ENCODE results near the gene SLC35G2. TPM values are rescaled to one million over a fixed set of nuclear protein-coding genes. Genes with fewer than 3 reads are reported as not detected.

SLC35G2 gene
- polyA plus RNA-seq, 1 donor (not counting 4 experiments of a cell fraction or from before 2014, with no cell fraction given): 1.9 TPM

- TF ChIP-seq CTCF (optimal IDR thresholded peaks at IDR 0.05 in 1 of 3, IDR thresholded peaks at IDR 0.05 in 1 of 3, conservative IDR thresholded peaks at IDR 0.05 in 1 of 3; ENCODE audit: extremely low read depth in 1 of 3, insufficient read depth in 2 of 3, low read length in 3 of 3): no peak
- no peaks in the 10 kb centered on the region for H3K9me3 ChIP-seq (ENCODE audit: control insufficient read depth, low read depth, low read length)
- H3K27ac ChIP-seq (ENCODE audit: control insufficient read depth, insufficient read depth, low read length): no peak overlapping the region
- no peak overlapping the region for H3K4me2 ChIP-seq (ENCODE audit: control insufficient read depth, extremely low read depth, insufficient read depth, low read depth, low read length)
- H3K9ac ChIP-seq (ENCODE audit: control insufficient read depth, extremely low read depth, insufficient read depth, low read length): no peak overlapping the region
- no peaks in the 10 kb centered on the region for H3K36me3 ChIP-seq (ENCODE audit: control insufficient read depth in 2 of 2, extremely low read depth in 1 of 2, insufficient read depth in 2 of 2, low read length in 2 of 2)
- H3K4me3 ChIP-seq (ENCODE audit: control insufficient read depth in 2 of 3, extremely low read depth in 1 of 3, insufficient read depth in 2 of 3, low read depth in 1 of 3, low read length in 3 of 3): no peak overlapping the region
- FAIRE-seq (no peak), DNase-seq (ENCODE audit: low read depth, low spot score) (no peak)
- H3K79me2 ChIP-seq (ENCODE audit: control insufficient read depth, insufficient read depth, low read length): peaks cover 87% of the 10 kb centered on the region
- no peaks in the 10 kb centered on the region for H4K20me1 ChIP-seq (ENCODE audit: control insufficient read depth, extremely low read depth, insufficient read depth, low read length)
- no peak overlapping the region for H2AFZ ChIP-seq (ENCODE audit: control insufficient read depth, low read length)
- H3K27me3 ChIP-seq (ENCODE audit: control insufficient read depth, extremely low read depth, insufficient read depth, low read length): no peaks in the 10 kb centered on the region
- H3K4me1 ChIP-seq (ENCODE audit: control insufficient read depth, extremely low read depth, insufficient read depth, low read length): no peaks in the 10 kb centered on the region
- dilution Hi-C loops (cut with MboI; ENCODE audit: extremely low pct_ligation_motif_present, low sequenced_read_pairs): no loop called here
- H3K9me1 ChIP-seq (ENCODE audit: control insufficient read depth, extremely low read depth, insufficient read depth, low read length): no peaks in the 10 kb centered on the region
Measured at GRCh38 chr3:136882571-136882970, 63.6 kb downstream of the SLC35G2 start.

GRCh38 chr3:136883967-136884720 lies 65.2 kb downstream of the SLC35G2 start:
- DNase-seq (ENCODE audit: low read depth, low spot score) (no peak), FAIRE-seq (no peak)
- no peak overlapping the region for H3K9ac ChIP-seq (ENCODE audit: control insufficient read depth, extremely low read depth, insufficient read depth, low read length)
- H3K9me3 ChIP-seq (ENCODE audit: control insufficient read depth, low read depth, low read length): no peaks in the 10 kb centered on the region
- H3K9me1 ChIP-seq (ENCODE audit: control insufficient read depth, extremely low read depth, insufficient read depth, low read length): no peaks in the 10 kb centered on the region
- H3K79me2 ChIP-seq (ENCODE audit: control insufficient read depth, insufficient read depth, low read length): peaks cover 85% of the 10 kb centered on the region
- H4K20me1 ChIP-seq (ENCODE audit: control insufficient read depth, extremely low read depth, insufficient read depth, low read length): no peaks in the 10 kb centered on the region
- no peaks in the 10 kb centered on the region for H3K27me3 ChIP-seq (ENCODE audit: control insufficient read depth, extremely low read depth, insufficient read depth, low read length)
- H3K27ac ChIP-seq (ENCODE audit: control insufficient read depth, insufficient read depth, low read length): no peak overlapping the region
- H2AFZ ChIP-seq (ENCODE audit: control insufficient read depth, low read length): no peak overlapping the region
- TF ChIP-seq CTCF (optimal IDR thresholded peaks at IDR 0.05 in 1 of 3, IDR thresholded peaks at IDR 0.05 in 1 of 3, conservative IDR thresholded peaks at IDR 0.05 in 1 of 3; ENCODE audit: extremely low read depth in 1 of 3, insufficient read depth in 2 of 3, low read length in 3 of 3) (no peak), EZH2 (IDR thresholded peaks at IDR 0.05; ENCODE audit: low read length) (no peak)
- no peak overlapping the region for H3K4me2 ChIP-seq (ENCODE audit: control insufficient read depth, extremely low read depth, insufficient read depth, low read depth, low read length)
- H3K4me3 ChIP-seq (ENCODE audit: control insufficient read depth in 2 of 3, extremely low read depth in 1 of 3, insufficient read depth in 2 of 3, low read depth in 1 of 3, low read length in 3 of 3): no peak overlapping the region
- dilution Hi-C loops (cut with MboI; ENCODE audit: extremely low pct_ligation_motif_present, low sequenced_read_pairs): no loop called here
- H3K4me1 ChIP-seq (ENCODE audit: control insufficient read depth, extremely low read depth, insufficient read depth, low read length): no peaks in the 10 kb centered on the region
- no peaks in the 10 kb centered on the region for H3K36me3 ChIP-seq (ENCODE audit: control insufficient read depth in 2 of 2, extremely low read depth in 1 of 2, insufficient read depth in 2 of 2, low read length in 2 of 2)
